DMS53 treated with DMSO at 0.1 percent for 48 hours (cell line): Measurements from ENCODE around the gene BABAM2.
A peak's percentile ranks its signal among the peaks of the same experiment; 100 is the strongest.

Experiments used
- DNase-seq: peaks from one replicate; lab custom pipeline; 2025; ENCODE audit not compliant: unreplicated experiment; lab: John Stamatoyannopoulos, UW

BABAM2 gene

DNA sequence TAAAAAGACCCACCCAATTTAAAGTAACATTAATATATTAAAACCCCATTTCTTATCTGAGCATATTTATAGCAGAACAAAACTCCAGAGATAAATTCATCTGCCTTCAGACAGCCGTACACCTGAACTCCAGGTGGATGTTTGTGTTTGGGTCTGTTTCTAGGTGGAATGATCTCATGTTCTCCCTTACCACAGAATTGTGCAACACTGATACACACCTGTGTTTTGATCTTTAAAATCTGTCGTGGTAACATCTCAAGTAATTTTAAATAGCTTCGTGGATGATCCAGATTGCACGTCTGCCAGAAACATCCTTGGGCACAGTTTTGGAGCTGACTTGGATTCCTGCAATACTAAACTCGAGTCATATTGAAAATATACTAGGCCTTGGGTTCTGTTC is 294.6 kb downstream of the BABAM2 start:
- DNase-seq, result no peak

DNA sequence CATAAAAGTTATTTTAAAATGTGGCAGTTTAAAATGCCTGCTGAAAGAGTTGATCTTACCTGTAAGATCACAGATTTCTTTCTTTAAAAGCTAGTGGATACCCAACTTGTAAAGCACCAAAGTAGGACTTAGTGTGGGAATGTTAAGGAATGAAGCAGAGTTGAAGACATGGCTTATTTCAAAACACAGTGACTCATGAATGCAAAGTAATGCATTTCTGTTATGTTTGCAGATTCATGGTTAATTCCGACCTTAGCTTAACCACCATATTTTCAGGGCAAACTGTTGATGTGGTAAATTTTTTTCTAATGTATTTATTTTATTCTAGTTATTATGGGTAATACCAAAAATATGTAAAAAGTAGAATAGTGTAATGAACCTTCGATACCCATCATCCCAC is 295.4 kb downstream of the BABAM2 start:
- DNase-seq, result no peak

DNA sequence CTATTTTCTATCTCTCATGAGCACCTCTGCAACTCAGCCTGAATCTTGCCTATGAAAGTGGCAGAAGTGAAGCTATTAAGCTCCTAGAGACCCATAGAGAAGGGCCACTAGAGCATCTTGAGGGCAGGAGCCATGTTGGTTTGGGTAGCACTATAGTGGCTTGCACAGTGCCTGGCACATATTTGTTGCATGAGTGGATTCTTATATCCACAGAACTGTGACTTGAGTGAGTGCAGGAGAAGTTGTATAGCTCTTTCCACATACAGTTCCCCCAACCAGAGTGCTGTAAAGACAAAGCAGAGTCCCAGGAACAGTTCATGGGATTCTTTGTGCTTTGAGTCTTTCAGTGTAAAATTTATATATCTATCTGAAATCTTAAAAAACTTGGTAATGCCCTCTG is 296.7 kb downstream of the BABAM2 start:
- DNase-seq, result no peak

DNA sequence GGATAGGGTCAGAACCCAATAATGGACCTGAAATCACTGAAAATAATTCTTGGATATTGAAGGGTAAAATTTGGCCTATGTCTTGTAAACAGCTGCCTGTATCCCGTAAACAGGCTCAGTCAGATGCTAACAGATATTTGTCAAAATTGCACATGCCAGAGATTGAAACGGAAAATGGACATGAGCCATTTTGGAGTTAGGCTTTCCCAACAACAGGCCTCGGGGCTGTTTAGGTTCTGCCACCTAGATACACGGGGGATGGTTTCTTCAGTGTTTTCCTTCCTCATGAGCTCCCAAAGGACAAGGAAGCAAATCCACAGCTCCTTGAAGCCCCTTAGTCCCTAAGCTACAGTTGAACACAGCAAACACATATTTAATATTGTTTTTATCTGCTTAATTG is 297.9 kb downstream of the BABAM2 start:
- DNase-seq, result no peak

DNA sequence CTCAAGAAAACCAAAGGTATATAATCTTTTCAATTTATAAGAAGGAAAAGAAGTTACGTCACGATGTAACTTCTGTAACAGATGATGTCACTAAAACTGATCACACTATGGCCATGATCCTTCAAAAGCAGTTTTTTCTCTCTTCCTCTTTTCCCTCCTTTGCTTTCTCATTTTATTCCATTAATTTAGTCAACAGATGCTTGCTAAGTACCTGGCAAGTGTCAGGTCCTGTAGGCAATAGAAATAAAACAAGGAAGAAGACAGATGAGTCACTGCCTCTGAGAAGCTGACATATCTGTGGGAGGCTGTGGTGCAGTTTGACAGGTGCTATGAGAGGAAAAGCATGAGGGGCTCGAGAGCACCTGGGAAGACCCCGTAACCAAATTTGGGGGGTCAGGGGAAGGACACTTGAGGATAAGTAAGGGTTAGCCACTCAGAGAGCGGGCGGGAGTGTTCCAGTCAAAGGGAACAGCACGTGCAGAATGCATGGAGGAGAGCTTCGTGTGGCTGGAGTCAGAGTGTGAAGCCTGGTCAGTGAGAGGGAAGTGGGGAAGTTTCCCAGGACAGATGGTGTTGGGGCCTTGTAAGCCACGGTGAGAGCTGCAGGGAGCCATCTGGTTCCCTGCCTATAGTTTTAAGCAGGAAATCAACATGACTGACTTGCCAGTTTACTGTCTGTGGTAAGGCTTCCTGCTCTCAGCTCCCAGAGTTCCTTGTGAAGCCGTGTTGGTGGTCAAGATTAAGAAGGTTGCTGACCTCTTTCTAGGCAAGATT is 303.3 kb downstream of the BABAM2 start:
- DNase-seq, result no peak

DNA sequence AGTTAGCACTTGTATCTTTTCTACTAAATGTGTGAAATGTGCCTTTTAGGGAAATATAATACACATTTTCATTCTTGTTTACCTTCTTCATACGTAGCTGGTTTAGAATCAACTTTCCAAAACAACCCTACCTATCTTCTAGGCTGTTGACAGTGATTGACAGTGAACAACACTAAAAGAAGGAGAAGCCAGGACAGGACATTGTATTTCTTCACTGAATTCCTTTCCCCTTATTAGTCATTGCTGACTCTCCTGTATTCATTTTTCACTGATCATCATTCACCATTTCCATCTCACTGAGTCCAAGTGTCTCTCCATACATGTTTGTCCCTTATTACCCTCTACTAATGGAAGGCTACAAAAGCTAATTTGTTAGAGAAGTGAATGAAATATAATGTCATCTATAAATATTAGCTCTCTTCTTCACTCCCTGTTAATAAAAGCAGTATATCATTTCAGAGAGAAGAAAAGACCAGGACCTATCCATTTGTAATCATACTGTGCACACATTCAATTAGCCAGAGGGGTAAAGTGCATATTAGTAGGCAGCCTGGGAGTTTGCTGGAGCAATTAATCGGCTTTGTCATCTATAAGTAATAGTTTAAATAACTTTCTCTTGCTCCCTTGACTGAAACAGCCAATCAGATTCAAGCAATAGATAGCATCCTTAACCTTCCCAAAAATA is 309.6 kb downstream of the BABAM2 start:
- no peak for DNase-seq

DNA sequence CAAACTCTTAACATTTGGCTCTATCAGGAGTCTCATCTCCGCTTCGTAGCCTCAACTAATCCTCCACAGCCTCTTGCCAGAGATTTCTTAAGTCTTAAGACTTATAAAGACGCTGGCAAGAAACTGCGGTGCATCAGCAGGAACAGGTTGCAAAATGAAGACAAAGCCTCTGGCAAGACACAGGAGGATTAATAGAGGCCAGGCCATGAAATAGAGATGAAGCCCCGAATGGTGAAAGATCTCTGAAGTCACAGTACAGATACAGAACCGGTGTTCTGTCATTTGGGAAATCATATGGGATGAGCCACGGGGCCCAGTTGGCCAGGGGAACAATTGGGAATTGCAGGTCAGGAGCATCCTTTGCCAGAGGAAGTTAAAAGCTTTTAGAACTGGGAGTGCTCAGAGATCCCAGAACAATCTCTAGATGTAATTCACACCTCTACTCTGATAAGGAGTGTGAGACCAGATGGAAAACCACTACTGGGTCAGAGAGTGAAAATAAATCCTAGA is 311.2 kb downstream of the BABAM2 start:
- DNase-seq, result no peak

DNA sequence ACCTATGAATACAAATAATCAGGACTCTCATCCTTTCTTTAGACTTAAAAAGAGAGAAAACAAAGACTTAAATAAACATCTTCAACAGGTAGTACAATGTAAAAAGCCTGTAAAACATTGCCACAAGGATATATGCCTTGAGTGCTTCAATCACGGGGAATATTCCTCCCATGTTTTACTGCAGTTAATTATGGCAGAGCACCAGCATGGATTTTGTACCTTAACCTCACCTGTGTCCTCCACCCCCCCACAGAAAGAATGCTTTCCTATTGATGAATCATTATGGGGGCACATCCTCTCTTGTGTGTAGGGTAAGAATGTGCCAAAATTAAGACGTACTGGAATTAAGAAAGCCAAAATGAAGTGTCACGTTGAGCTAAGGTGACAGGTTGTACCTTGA is 312.2 kb downstream of the BABAM2 start:
- DNase-seq, result no peak

DNA sequence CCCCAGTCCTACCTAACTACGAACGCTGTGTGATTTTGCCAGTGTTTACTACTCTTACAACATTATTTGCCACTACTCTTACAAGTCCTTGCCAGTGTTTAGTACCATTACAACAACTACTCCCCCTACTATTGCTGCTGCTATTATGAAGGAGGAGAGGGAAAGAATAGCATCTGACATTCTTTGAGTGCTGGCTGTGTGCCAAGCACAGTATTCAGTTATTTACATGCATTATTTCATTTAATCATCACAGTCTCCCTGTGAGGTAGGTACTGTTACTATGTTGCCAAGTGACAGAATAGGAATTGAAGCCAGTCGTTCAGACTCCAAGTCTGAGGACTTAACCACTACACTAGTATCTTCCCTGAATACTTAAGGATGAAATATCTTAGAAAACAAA is 316.2 kb downstream of the BABAM2 start:
- DNase-seq, result no peak

DNA sequence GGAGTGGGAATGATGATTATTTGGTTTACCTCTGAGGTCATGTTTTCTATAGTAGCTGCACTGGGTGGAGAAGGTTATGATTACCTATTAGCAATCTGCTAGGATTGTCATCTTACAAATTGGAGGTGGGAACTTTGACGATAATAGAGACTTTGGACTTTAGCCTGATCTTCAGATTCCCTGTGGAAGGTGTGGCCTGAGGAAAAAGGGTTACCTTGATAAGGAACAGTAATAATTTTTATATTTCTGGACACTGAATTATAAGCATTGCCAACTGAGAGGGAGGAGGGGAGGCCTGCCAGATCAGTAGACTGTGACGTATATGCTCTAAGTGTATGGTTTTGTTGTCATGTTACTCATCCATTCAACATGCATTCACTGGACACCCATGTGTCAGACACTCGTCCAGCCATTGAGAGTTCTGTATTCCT is 318.7 kb downstream of the BABAM2 start:
- no peak for DNase-seq

DNA sequence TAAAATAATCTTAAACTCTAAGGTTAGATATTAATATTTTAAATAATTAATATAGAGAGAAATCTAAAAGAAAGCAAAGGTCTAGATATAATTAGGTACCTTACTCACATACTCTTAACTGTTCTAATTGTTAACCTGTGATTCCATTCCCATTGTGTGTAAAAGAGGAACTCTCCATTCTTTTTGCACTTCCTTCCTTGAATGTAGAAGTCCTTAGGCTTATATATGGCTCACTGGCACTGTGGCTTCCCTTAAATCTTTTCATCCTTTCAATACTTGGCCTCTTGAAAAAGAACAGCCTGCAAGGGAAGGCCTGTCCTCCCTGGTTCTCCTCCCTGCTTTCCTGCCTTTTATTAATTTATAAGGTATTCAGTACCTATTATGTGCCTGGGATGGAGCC is 319.3 kb downstream of the BABAM2 start:
- no peak for DNase-seq

DNA sequence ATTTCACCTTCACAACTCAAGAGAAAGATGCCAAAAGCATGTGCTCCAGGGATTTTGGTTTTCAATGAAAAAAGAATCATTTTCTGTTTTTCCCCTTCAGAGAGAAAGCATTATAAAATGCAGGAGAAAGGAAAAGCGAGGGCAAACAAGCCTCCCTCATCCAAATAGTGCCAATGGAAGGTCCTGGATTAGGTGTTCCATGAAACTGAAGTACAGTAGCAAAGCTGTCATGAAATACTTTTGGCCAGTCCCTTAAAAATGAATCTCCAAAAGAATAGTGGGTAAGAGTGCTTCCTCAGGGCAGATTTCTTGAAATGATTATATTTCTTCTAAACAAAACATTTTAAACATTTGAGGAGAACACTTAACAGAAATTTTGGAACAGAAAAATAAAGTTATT is 320.0 kb downstream of the BABAM2 start:
- DNase-seq, result no peak

DNA sequence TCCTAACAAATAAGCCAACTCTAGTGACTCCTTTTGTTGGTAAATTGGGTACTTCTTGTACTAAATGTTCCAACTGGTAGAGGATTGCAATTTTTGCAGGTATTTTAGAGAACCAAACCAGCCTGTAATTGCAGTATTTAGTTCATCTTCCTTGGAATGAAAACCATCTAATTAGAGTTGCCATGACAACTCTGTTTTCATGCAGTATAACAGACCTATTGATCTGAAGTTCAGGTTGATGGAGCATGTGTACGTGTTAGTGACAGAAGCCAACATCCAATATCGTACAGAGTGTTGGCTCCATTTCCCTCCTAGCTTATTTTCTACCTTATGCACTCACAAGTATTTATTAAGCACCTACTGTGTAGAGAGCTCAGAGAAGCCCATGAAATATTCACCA is 325.8 kb downstream of the BABAM2 start:
- no peak for DNase-seq

DNA sequence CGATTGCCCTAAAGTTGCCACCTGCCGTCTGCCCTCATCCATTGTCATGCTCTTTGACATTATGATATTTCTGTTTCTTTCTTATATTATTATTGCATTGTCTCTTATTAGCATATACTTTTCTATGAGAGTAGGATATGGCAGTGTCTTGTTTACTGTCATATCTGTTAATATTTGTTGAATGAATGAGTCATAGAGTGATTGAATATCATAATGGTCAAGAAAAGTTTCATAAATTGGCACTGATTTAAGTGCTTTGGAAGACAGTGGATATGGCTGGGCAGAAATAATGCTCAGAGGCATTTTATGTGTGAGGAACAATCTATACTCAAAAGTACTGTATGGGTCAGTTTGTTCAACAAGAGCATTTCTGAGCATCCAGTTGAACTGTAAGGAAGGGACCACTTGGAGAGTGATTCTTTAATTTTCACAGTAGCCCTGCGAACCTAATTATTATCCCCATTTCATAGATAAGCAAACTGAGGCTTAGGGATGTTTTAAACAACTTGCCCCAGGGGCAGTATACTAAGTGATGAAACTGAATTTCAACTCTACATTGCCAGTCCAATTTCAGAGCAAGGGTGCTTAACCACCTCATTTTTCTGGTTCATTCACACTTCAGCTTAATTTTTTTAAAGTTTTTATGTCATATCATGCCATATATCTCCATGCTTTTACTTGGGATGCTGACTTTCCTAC is 326.7 kb downstream of the BABAM2 start:
- peak; percentile 24 for DNase-seq

DNA sequence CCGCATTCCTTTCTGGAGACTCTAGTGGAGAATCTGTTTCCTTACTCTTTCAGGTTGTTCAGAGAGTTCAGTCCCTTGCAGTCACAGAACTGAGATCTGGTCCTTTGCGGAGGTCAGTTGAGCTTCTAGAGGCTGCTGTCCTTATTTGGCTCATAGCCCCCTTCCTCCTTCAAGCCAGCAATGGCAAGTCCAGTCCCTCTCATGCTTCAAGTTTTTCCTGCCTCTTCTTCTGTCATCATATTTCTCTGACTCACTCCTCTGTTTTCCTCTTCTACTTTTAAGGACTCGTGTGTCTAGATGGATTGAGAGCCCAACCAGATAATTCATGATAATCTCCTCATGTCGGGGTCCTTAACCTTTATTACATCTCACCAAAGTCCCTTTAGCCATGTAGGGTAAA is 328.6 kb downstream of the BABAM2 start:
- DNase-seq, result no peak

DNA sequence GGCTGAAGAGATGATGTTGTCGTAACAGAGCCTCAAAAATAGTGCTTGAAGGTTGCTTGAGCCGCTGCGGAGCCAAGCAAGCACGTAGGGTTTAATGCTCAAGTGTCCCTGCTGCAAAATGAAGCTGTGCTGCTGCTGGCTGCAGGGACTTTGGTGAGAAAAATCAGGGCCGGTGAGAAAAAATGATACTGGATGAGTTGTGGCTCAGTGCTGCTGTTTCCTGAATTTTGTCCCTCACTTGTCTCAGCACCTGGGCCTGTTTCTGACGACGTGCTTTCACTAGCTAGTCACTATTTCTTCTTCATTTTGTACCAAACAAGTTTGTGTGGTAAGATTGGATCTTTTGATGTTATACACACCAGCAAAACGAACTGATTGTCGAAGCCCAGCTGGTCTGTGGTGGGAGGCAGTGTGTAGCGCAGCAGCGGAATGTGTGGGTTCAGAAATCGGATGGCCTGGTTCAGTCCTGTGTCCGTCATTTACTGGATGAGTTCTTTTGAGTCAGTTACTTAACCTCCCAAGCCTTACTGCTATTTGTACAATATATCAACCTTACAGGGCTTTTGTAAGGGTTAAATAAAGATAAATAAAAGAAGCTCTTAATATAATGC is 329.3 kb downstream of the BABAM2 start:
- DNase-seq, result no peak

DNA sequence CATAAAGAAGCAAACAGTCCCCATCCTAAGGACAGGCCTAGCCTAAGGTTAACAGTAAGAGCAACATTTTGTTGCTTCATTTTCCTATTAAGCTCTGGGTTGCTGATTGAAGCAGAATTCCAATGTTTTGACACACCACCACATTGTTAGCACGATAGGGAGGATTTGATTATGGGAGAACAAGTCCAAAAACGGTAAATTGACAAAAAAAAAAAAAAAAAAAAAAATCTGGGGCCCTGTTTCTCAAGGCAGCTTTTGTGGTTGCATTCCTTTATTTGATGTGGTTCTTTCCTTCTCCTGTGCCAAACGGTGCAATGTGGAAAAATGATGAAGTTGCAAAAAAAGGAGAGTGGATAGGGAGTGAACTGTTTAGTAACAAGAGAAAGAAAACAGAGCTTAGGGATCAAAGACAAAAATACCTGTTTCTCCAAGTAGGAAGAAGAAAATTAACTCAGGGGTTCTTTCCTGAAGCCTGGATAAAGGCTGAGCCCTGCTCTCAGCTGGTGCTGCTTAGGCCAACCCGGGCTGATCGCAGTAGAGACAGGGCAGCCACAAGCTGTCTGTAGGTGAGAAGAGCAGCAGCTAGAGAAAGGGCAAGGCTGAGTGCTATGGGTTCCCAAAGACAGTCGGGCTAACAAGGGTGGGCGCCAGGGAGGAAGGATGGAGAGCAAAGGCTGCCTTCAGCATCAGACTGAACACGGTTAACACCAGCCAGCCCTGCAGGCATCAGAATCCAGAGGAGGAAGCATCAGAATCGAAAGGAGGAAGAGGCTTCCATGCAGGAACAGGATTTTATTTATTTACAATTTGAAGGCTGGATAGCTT is 334.3 kb downstream of the BABAM2 start:
- no peak for DNase-seq

DNA sequence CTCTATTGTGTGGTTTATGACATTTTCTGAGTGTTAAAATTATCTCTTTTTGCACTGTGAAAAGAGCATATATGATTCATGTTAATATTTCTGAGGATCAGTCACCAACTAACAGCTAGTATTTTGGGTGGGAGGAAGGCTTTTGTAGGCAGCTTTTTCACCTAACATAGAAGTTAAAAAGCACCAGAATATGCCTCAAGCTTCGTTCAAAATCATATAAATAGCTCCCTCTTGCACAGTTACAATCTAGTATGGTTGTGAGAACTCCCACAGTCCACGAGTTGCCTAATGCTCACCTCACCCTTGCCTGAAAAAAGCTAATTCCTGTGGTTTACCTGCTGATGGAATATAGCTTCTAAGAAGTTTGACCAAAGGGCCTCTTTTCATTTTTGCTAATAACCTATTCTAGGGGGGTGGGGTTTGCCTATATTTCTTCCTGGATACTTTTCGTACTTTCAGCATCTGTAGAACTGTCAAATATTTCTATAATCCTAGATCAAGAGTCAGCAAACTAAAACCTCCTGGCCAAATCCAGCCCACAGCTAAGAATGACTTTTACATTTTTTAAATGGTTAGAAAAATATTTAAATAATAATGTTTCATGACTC is 335.0 kb downstream of the BABAM2 start:
- DNase-seq, result no peak

DNA sequence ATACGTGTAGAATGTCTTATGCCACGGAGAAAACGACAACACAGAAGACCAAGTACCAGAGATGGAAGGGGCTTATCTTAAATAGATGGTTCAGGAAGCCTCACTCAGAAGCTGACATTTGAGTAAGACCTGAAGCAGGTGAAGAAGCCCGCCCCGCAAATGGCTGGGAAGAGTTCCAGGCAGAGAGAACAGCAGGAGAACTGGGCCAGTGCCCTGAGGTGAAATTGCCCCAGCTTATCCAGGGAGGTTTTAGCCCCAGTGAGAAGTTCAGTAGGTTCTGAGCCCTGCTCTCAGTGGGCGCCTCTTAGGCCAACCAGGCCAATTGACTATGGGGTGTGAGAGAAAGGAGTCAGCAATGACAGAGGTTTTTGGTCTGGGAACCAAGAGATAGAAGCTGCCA is 336.0 kb downstream of the BABAM2 start:
- no peak for DNase-seq

DNA sequence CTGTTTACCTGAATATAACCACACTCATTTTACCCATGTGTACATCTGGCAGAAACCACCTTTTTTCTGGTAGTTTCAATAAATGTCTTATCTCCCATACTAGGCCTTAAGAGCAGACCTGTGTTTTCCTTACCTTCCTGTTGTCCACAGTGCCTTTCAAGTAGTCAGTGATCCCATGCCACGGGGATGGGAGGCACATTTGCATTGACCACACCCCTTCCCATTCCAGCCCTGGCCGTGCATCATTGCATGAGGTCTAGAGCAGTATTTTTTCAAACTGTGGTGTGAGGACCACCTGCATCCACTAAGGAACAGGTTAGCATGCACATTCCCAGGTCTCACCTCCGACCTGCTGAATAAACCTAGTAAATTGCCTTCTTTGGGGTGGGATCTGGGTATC is 337.0 kb downstream of the BABAM2 start:
- DNase-seq, result no peak
